ENCODE results near the gene IL6ST.
A peak's percentile ranks its signal among the peaks of the same experiment; 100 is the strongest.
"Not testable (repeated sequence)": the region's sequence is repeated elsewhere in the genome, so short reads cannot be mapped to it uniquely, and the experiment has no call there.

IL6ST gene

GRCh38 chr5:56004874-56005273 is 10.1 kb upstream of the IL6ST start:
- no peak for DNase-seq (ENCODE audit: low read depth)

- peak; percentile 98 for DNase-seq (ENCODE audit: low read depth)
Measured at GRCh38 chr5:56003679-56004078, 8.9 kb upstream of the IL6ST start.

GRCh38 chr5:56003179-56003578 is 8.4 kb upstream of the IL6ST start:
- DNase-seq (ENCODE audit: low read depth) = peak; percentile 92

GRCh38 chr5:56002303-56002702 is 7.5 kb upstream of the IL6ST start:
- no peak for DNase-seq (ENCODE audit: low read depth)

GRCh38 chr5:56000221-56000620 is 5.5 kb upstream of the IL6ST start:
- DNase-seq (ENCODE audit: low read depth) = not testable (repeated sequence)

- DNase-seq (ENCODE audit: low read depth) = no peak
Measured at GRCh38 chr5:55998966-55999365, 4.2 kb upstream of the IL6ST start.

- no peak for DNase-seq (ENCODE audit: low read depth)
Measured at GRCh38 chr5:55997742-55998351, 3.1 kb upstream of the IL6ST start.

GRCh38 chr5:55994998-55995914 is 493 bp upstream of the IL6ST start:
- DNase-seq (ENCODE audit: low read depth) = peak; percentile 99

- DNase-seq (ENCODE audit: low read depth) = peak; percentile 42
Measured at GRCh38 chr5:55993731-55994494, 850 bp downstream of the IL6ST start.

- DNase-seq (ENCODE audit: low read depth) = peak; percentile 36
Measured at GRCh38 chr5:55993013-55993412, 1.8 kb downstream of the IL6ST start.

- no peak for DNase-seq (ENCODE audit: low read depth)
Measured at GRCh38 chr5:55991768-55992486, 2.8 kb downstream of the IL6ST start.

GRCh38 chr5:55990895-55991294 is 3.9 kb downstream of the IL6ST start:
- DNase-seq (ENCODE audit: low read depth) = not testable (repeated sequence)

- no peak for DNase-seq (ENCODE audit: low read depth)
Measured at GRCh38 chr5:55989860-55990259, 4.9 kb downstream of the IL6ST start.

GRCh38 chr5:55988979-55989638 is 5.7 kb downstream of the IL6ST start:
- no peak for DNase-seq (ENCODE audit: low read depth)

GRCh38 chr5:55988428-55988827 is 6.3 kb downstream of the IL6ST start:
- DNase-seq (ENCODE audit: low read depth) = not testable (repeated sequence)

GRCh38 chr5:55986931-55987330 is 7.8 kb downstream of the IL6ST start:
- no peak for DNase-seq (ENCODE audit: low read depth)

GRCh38 chr5:55985181-55985580 is 9.6 kb downstream of the IL6ST start:
- DNase-seq (ENCODE audit: low read depth) = no peak

GRCh38 chr5:55983986-55984385 is 10.8 kb downstream of the IL6ST start:
- no peak for DNase-seq (ENCODE audit: low read depth)

- DNase-seq (ENCODE audit: low read depth) = no peak
Measured at GRCh38 chr5:55982957-55983381, 11.8 kb downstream of the IL6ST start.

GRCh38 chr5:55973296-55973695 is 21.5 kb downstream of the IL6ST start:
- DNase-seq (ENCODE audit: low read depth) = no peak

GRCh38 chr5:55969956-55970355 is 24.8 kb downstream of the IL6ST start:
- no peak for DNase-seq (ENCODE audit: low read depth)

Data from fibroblast of gingiva (primary cell).